ENCODE results near the gene SLMAP.
"Not testable (repeated sequence)": the region's sequence is repeated elsewhere in the genome, so short reads cannot be mapped to it uniquely, and the experiment has no call there.

The SLMAP gene

GRCh38 chr3:57794951-57795350 lies 38.8 kb downstream of the SLMAP start:
- no peak overlapping the region for H3K4me3 ChIP-seq (ENCODE audit: low read length)
- no peak for TF ChIP-seq ZNF274 (IDR thresholded peaks at IDR 0.05; ENCODE audit: low read depth, low read length)

GRCh38 chr3:57796261-57796660 lies 40.2 kb downstream of the SLMAP start:
- TF ChIP-seq ZNF274 (IDR thresholded peaks at IDR 0.05; ENCODE audit: low read depth, low read length): no peak

GRCh38 chr3:57797701-57798487 lies 41.8 kb downstream of the SLMAP start:
- H3K4me3 ChIP-seq (ENCODE audit: low read length): no peak overlapping the region
- TF ChIP-seq ZNF274 (IDR thresholded peaks at IDR 0.05; ENCODE audit: low read depth, low read length): no peak

More at GRCh38 chr3:57796261-57796660, 40.2 kb downstream of the SLMAP start:
- H3K4me3 ChIP-seq (ENCODE audit: low read length): no peak overlapping the region

- TF ChIP-seq ZNF274 (IDR thresholded peaks at IDR 0.05; ENCODE audit: low read depth, low read length): no peak
Observed at GRCh38 chr3:57803647-57804081, 47.6 kb downstream of the SLMAP start.

GRCh38 chr3:57805266-57805665 lies 49.2 kb downstream of the SLMAP start:
- TF ChIP-seq ZNF274 (IDR thresholded peaks at IDR 0.05; ENCODE audit: low read depth, low read length): no peak
- H3K4me3 ChIP-seq (ENCODE audit: low read length): no peak overlapping the region

More at GRCh38 chr3:57803647-57804081, 47.6 kb downstream of the SLMAP start:
- H3K4me3 ChIP-seq (ENCODE audit: low read length): no peak overlapping the region; the same call in 1 of the 2 replicates

GRCh38 chr3:57805674-57806073 lies 49.6 kb downstream of the SLMAP start:
- no peak for TF ChIP-seq ZNF274 (IDR thresholded peaks at IDR 0.05; ENCODE audit: low read depth, low read length)
- no peak overlapping the region for H3K4me3 ChIP-seq (ENCODE audit: low read length)

- not testable (repeated sequence) for H3K4me3 ChIP-seq (ENCODE audit: low read length)
Observed at GRCh38 chr3:57806195-57806594, 50.1 kb downstream of the SLMAP start.

- TF ChIP-seq ZNF274 (IDR thresholded peaks at IDR 0.05; ENCODE audit: low read depth, low read length): no peak
- H3K4me3 ChIP-seq (ENCODE audit: low read length): no peak overlapping the region
Observed at GRCh38 chr3:57808961-57809608, 53.0 kb downstream of the SLMAP start.

GRCh38 chr3:57809609-57809968 lies 53.5 kb downstream of the SLMAP start:
- no peak for TF ChIP-seq ZNF274 (IDR thresholded peaks at IDR 0.05; ENCODE audit: low read depth, low read length)

GRCh38 chr3:57810048-57810447 lies 53.9 kb downstream of the SLMAP start:
- no peak overlapping the region for H3K4me3 ChIP-seq (ENCODE audit: low read length)
- no peak for TF ChIP-seq ZNF274 (IDR thresholded peaks at IDR 0.05; ENCODE audit: low read depth, low read length)

More at GRCh38 chr3:57809609-57809968, 53.5 kb downstream of the SLMAP start:
- H3K4me3 ChIP-seq (ENCODE audit: low read length): no peak overlapping the region

- no peak overlapping the region for H3K4me3 ChIP-seq (ENCODE audit: low read length)
- TF ChIP-seq ZNF274 (IDR thresholded peaks at IDR 0.05; ENCODE audit: low read depth, low read length): no peak
Observed at GRCh38 chr3:57810471-57811137, 54.5 kb downstream of the SLMAP start.

GRCh38 chr3:57815036-57815435 lies 58.9 kb downstream of the SLMAP start:
- H3K4me3 ChIP-seq (ENCODE audit: low read length): no peak overlapping the region
- no peak for TF ChIP-seq ZNF274 (IDR thresholded peaks at IDR 0.05; ENCODE audit: low read depth, low read length)

GRCh38 chr3:57816471-57817095 lies 60.5 kb downstream of the SLMAP start:
- H3K4me3 ChIP-seq (ENCODE audit: low read length): no peak overlapping the region
- no peak for TF ChIP-seq ZNF274 (IDR thresholded peaks at IDR 0.05; ENCODE audit: low read depth, low read length)

GRCh38 chr3:57818772-57819171 lies 62.7 kb downstream of the SLMAP start:
- no peak overlapping the region for H3K4me3 ChIP-seq (ENCODE audit: low read length)
- TF ChIP-seq ZNF274 (IDR thresholded peaks at IDR 0.05; ENCODE audit: low read depth, low read length): no peak

Measured in GM08714 (cell line).